Transverse colon (tissue), 4 donors: ENCODE measurements around the gene UROD.

Experiments used
- EP300 ChIP-seq: sonication (generic); formaldehyde crosslinking; IDR thresholded peaks from one replicate; pipeline ENCODE4 v1.6.1; 2017; ENCODE audit warnings: antibody characterized with exemption, low read depth
- POLR2A ChIP-seq: fragments of 450-650 bp; IDR thresholded peaks from one replicate; pipeline ENCODE4 v1.6.1; 2016; ENCODE audit warnings: antibody characterized with exemption, mild to moderate bottlenecking, moderate library complexity
- POLR2AphosphoS5 ChIP-seq, 3 donors: sonication (generic); formaldehyde crosslinking; IDR thresholded peaks; one replicate each; pipeline ENCODE4 v1.6.1; 2016; ENCODE audit warnings: antibody characterized with exemption in 3 of 3
- TF ChIP-seq, protein P1 (sequence below), 5 experiments: fragments of 200-600 bp in 3 of 5; fragments of 450-650 bp in 2 of 5; sonication (generic) in 3 of 5; IDR thresholded peaks; 1 replicate in 2 of 5; 2 replicates in 3 of 5; pipeline ENCODE4 v1.5.1; 2016 to 2017; ENCODE audit warnings: antibody characterized with exemption in 5 of 5, inconsistent platforms in 3 of 5, mild to moderate bottlenecking in 2 of 5, moderate library complexity in 1 of 5

DNA sequence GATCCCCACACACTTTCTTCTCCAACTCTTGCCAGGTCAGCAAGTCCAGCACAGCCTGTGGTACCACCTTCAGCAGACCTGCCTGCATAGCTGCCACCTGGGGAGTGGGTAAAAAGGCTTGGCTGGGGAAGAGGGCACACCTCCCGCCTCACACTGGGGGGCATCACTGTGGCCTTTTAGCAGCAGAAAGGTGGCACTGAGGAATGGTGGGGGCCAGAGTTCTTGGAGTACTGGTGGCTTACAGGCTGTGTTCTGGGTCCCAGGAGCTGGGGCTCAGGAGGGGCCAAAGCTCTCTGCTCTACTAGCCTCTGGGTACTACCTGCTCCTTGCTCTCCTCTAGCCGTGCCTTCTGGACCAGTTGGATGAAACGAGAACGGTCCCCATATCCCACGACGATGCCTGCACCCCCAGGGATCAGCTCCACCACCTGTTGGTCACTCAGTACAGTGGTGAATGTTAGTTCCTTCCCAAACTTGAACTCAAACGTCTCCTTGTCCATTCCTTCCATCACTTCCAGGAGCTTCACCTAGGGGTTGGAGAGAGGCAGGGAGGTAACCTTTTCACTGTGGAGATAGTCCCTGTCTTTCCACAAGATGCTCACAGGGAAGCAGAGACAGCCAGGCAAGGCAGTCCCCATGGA is 7.7 kb upstream of the UROD start:
- TF ChIP-seq, protein P1, sequence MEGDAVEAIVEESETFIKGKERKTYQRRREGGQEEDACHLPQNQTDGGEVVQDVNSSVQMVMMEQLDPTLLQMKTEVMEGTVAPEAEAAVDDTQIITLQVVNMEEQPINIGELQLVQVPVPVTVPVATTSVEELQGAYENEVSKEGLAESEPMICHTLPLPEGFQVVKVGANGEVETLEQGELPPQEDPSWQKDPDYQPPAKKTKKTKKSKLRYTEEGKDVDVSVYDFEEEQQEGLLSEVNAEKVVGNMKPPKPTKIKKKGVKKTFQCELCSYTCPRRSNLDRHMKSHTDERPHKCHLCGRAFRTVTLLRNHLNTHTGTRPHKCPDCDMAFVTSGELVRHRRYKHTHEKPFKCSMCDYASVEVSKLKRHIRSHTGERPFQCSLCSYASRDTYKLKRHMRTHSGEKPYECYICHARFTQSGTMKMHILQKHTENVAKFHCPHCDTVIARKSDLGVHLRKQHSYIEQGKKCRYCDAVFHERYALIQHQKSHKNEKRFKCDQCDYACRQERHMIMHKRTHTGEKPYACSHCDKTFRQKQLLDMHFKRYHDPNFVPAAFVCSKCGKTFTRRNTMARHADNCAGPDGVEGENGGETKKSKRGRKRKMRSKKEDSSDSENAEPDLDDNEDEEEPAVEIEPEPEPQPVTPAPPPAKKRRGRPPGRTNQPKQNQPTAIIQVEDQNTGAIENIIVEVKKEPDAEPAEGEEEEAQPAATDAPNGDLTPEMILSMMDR (IDR thresholded peaks at IDR 0.05): no peak
- no peak for TF ChIP-seq POLR2A
- TF ChIP-seq POLR2AphosphoS5 (IDR thresholded peaks at IDR 0.05): no peak
- no peak for TF ChIP-seq EP300
